Measurements from ENCODE around the gene DCUN1D2.

Gene DCUN1D2

GRCh38 chr13:113470073-113470472 is 20.4 kb downstream of the DCUN1D2 start:
- H3K27me3 ChIP-seq (ENCODE audit: insufficient read depth, poor library complexity, severe bottlenecking) = no peaks in the 10 kb centered on the region
- DNase-seq (ENCODE audit: low spot score) (no peak), ATAC-seq (ENCODE audit: low read depth) (no peak)
- H3K9me3 ChIP-seq (ENCODE audit: severe bottlenecking) = no peaks in the 10 kb centered on the region
- peaks cover 4% of the 10 kb centered on the region for H3K4me1 ChIP-seq (ENCODE audit: insufficient read depth, poor library complexity, severe bottlenecking)
- no peak for TF ChIP-seq CTCF (IDR thresholded peaks at IDR 0.05; ENCODE audit: poor library complexity, severe bottlenecking)
- peaks cover 34% of the 10 kb centered on the region for H3K36me3 ChIP-seq (ENCODE audit: low read depth)
- no peak overlapping the region for H3K27ac ChIP-seq (ENCODE audit: poor library complexity, severe bottlenecking)
- H3K4me3 ChIP-seq (ENCODE audit: severe bottlenecking) = no peak overlapping the region

GRCh38 chr13:113469582-113469981 is 20.9 kb downstream of the DCUN1D2 start:
- H3K9me3 ChIP-seq (ENCODE audit: severe bottlenecking) = no peaks in the 10 kb centered on the region
- peaks cover 4% of the 10 kb centered on the region for H3K4me1 ChIP-seq (ENCODE audit: insufficient read depth, poor library complexity, severe bottlenecking)
- H3K36me3 ChIP-seq (ENCODE audit: low read depth) = peaks cover 34% of the 10 kb centered on the region
- ATAC-seq (ENCODE audit: low read depth) = no peak
- H3K27ac ChIP-seq (ENCODE audit: poor library complexity, severe bottlenecking) = no peak overlapping the region
- no peaks in the 10 kb centered on the region for H3K27me3 ChIP-seq (ENCODE audit: insufficient read depth, poor library complexity, severe bottlenecking)
- H3K4me3 ChIP-seq (ENCODE audit: severe bottlenecking) = no peak overlapping the region
- DNase-seq (ENCODE audit: low spot score) = no peak
- no peak for TF ChIP-seq CTCF (IDR thresholded peaks at IDR 0.05; ENCODE audit: poor library complexity, severe bottlenecking)

GRCh38 chr13:113468472-113469201 is 21.9 kb downstream of the DCUN1D2 start:
- no peak overlapping the region for H3K27ac ChIP-seq (ENCODE audit: poor library complexity, severe bottlenecking)
- TF ChIP-seq CTCF (IDR thresholded peaks at IDR 0.05; ENCODE audit: poor library complexity, severe bottlenecking) = no peak
- no peaks in the 10 kb centered on the region for H3K27me3 ChIP-seq (ENCODE audit: insufficient read depth, poor library complexity, severe bottlenecking)
- peaks cover 29% of the 10 kb centered on the region for H3K36me3 ChIP-seq (ENCODE audit: low read depth)
- no peak overlapping the region for H3K4me3 ChIP-seq (ENCODE audit: severe bottlenecking)
- H3K4me1 ChIP-seq (ENCODE audit: insufficient read depth, poor library complexity, severe bottlenecking) = no peaks in the 10 kb centered on the region
- no peak for DNase-seq (ENCODE audit: low spot score)
- no peaks in the 10 kb centered on the region for H3K9me3 ChIP-seq (ENCODE audit: severe bottlenecking)
- no peak for ATAC-seq (ENCODE audit: low read depth)

DNA sequence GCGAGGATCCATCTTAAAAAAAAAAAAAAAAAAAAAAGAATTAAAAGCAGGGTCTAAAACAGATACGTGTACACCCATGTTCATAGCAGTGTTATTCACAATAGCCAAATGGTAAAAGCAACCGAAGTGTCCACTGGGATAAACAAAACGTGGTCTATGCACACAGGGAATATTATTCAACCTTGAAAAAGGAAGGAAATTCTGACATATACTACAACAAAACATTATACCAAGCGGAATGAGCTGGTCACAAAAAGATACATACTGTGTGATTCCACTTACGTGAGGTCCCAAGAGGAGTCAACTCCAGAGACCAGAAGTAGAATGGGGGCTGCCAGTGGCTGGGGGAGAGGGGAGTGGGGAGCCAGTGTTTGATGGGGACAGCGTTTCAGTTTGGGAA is 22.5 kb downstream of the DCUN1D2 start:
- H3K27ac ChIP-seq (ENCODE audit: poor library complexity, severe bottlenecking) = no peak overlapping the region
- H3K27me3 ChIP-seq (ENCODE audit: insufficient read depth, poor library complexity, severe bottlenecking) = no peaks in the 10 kb centered on the region
- H3K9me3 ChIP-seq (ENCODE audit: severe bottlenecking) = no peaks in the 10 kb centered on the region
- H3K4me3 ChIP-seq (ENCODE audit: severe bottlenecking) = no peak overlapping the region
- ATAC-seq (ENCODE audit: low read depth) (no peak), DNase-seq (ENCODE audit: low spot score) (no peak)
- no peaks in the 10 kb centered on the region for H3K4me1 ChIP-seq (ENCODE audit: insufficient read depth, poor library complexity, severe bottlenecking)
- no peak for TF ChIP-seq CTCF (IDR thresholded peaks at IDR 0.05; ENCODE audit: poor library complexity, severe bottlenecking)
- peaks cover 25% of the 10 kb centered on the region for H3K36me3 ChIP-seq (ENCODE audit: low read depth)

DNA sequence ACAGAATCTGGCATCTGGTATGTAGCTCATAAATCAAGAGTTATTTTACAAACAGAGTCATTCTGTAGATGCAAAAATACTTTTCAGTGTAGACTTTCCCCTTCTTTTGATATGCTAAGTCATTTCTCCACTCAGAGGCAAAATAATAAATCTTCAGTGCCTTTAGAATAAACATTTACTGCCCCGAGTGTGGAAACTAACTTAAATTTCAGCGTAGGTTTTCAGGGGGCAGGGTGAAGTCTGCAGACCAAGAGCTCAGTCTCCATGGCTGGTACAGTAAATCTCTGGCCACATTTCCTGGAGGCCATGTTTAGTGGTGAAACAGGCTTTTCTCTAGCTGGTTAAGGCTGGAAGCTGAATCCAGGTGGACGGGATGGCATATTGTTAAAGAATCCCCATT is 24.1 kb downstream of the DCUN1D2 start:
- no peak for ATAC-seq (ENCODE audit: low read depth)
- TF ChIP-seq CTCF (IDR thresholded peaks at IDR 0.05; ENCODE audit: poor library complexity, severe bottlenecking) = no peak
- H3K36me3 ChIP-seq (ENCODE audit: low read depth) = peaks cover 38% of the 10 kb centered on the region

More for the DNA sequence above, 24.1 kb downstream of the DCUN1D2 start:
- Histone ChIP-seq H3K27me3 (ENCODE audit: insufficient read depth, poor library complexity, severe bottlenecking) (no peaks in the 10 kb centered on the region), H3K9me3 (ENCODE audit: severe bottlenecking) (no peaks in the 10 kb centered on the region), H3K4me3 (ENCODE audit: severe bottlenecking) (no peak overlapping the region), H3K27ac (ENCODE audit: poor library complexity, severe bottlenecking) (no peak overlapping the region), H3K4me1 (ENCODE audit: insufficient read depth, poor library complexity, severe bottlenecking) (no peaks in the 10 kb centered on the region)
- no peak for DNase-seq (ENCODE audit: low spot score)
